Measurements from ENCODE around the gene IL15. TPM values are rescaled to one million over a fixed set of nuclear protein-coding genes. Genes with fewer than 3 reads are reported as not detected.
A peak's percentile ranks its signal among the peaks of the same experiment; 100 is the strongest.
"Not testable (repeated sequence)": the region's sequence is repeated elsewhere in the genome, so short reads cannot be mapped to it uniquely, and the experiment has no call there.

Gene IL15, protein sequence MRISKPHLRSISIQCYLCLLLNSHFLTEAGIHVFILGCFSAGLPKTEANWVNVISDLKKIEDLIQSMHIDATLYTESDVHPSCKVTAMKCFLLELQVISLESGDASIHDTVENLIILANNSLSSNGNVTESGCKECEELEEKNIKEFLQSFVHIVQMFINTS
- 8.8 TPM for polyA plus RNA-seq (2013, experiment 1 of 2; ENCODE audit: insufficient read length)
- polyA plus RNA-seq (2013, experiment 2 of 2; ENCODE audit: insufficient read length), result 9.3 TPM

DNA sequence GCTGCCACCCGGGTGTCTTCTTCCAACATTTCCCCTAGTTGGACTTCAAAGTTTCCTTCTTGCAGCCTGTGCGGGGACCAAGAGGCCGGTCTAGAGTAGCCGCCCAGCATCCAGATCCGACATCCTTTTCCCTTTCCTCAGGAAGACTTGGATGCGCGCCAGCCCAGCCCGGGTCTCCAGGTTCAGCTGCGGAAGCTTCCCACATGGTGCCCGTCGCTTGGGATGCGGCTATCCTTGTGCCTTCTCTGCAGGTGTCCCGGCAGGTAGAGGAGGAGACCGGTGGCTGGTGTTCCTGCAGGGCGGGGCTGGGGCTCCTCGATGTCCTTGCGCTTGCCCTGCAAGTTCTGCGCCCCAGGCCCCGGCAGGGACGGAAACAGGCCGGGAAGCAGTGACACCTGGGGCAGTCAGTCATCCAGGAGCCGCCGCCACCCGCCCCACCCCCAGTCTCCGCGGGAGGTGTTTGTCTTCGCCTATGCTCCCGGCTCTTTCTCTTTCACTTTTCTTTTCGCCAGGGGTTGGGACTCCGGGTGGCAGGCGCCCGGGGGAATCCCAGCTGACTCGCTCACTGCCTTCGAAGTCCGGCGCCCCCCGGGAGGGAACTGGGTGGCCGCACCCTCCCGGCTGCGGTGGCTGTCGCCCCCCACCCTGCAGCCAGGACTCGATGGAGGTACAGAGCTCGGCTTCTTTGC lies at the start of gene IL15:
TSS of gene IL15 (plus strand) at position 502 of the 689 bp plus-strand sequence. CDS start 82,882 bp downstream, outside the sequence.
- peak; percentile 73 for DNase-seq

DNA sequence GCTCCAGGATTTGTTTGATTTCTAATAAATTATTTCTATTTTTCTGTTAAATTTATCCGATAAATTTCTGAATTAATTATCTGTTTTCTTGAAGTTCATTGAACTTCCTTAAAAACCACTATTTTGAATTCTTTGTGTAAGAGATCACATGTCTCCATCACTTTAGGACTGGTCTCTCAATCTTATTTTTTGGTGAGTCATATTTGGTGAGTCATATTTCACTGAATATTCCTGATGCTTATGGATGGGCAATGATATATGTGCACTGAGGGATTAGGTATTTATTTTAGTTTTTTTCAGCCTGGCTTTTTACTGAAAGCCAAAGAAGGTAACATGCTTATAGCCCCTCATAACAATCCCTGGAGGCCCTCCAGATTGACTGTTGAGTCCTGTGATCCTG lies 48.5 kb upstream of the IL15 start:
- DNase-seq, result peak; percentile 70

DNA sequence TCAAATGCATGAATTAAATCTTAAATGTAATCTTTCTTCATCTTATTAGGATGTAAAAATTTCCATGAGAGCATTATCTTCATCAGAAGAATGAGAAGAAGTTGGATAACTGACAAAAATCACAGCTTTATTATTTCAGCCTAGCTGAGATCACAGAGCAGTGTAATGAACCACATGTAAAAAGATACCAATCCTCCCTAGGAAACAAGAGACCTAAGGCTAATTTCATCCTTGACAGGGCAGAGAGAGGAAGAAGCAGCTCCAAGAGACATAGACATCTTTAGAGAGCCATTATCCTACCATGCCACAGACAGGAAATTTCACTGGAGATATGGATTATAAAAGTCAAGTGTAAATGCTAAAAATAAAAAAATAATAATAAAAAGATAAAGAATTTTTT lies 40.9 kb upstream of the IL15 start:
- peak; percentile 11 for DNase-seq

DNA sequence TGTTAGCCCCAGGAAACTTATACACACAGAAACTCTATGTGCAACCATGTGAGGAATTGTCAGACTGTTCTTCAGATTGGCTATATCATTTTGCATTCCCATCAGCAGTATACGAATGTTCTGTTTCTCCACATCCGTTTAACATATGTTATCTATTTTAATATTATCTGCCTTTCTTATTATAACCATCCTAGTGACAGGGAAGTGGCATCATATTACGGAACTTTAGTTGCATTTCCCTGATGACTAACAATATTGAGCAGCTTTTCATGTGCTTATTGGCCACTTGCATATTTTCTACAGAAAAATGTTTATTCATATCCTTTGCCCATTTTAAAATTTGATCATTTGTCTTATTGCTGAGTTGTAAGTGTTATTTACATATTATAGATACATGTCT lies 36.5 kb upstream of the IL15 start:
- DNase-seq, result peak; percentile 48

DNA sequence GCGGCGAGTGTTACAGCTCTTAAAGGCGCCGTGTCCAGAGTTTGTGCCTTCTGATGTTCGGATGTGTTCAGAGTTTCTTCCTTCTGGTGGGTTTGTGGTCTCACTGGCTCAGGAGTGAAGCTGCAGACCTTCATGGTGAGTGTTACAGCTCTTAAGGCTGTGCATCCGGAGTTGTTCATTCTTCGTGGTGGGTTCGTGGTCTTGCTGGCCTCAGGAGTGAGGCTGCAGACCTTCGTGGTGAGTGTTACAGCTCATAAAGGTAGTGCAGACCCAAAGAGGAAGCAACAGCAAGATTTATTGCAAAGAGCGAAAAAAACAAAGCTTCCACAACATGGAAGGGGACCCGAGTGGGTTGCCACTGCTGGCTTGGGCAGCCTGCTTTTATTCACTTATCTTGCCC lies 31.7 kb upstream of the IL15 start:
- DNase-seq, result not testable (repeated sequence)

DNA sequence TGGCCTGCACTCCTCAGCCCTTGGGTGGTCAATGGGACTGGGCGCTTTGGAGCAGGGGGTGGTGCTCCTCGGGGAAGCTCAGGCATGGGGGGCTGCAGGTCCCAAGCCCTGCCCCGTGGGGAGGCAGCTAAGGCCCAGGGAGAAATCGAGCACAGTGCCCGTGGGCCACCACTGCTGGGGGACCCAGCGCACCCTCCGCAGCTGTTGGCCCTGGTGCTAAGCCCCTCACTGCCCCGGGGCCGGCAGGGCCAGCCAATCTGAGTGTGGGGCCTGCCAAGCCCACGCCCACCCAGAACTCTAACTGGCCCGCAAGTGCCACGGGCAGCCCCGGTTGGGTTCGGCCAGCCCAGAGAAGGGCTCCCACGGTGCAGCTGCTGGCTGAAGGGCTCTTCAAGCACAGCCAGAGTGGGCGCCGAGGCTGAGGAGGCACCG lies 30.9 kb upstream of the IL15 start:
- no peak for DNase-seq

DNA sequence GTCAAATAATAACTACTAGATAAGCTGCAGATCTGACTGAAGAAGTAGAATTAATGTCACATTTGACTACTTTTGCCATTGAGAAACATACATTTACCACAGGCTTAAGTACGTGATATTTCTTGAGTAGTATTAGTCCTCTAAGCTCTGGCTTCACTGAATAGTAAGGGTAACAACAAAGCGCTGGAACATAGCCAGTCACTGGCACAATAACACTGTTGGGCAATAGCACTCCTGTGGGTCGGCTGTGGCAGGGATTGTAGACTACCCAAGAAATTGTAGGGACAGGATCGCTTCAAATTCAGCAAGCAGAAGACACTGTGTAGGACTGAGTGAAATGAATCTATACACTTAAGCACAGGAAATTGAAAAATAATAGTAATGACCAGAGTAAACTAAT lies 27.1 kb upstream of the IL15 start:
- no peak for DNase-seq

DNA sequence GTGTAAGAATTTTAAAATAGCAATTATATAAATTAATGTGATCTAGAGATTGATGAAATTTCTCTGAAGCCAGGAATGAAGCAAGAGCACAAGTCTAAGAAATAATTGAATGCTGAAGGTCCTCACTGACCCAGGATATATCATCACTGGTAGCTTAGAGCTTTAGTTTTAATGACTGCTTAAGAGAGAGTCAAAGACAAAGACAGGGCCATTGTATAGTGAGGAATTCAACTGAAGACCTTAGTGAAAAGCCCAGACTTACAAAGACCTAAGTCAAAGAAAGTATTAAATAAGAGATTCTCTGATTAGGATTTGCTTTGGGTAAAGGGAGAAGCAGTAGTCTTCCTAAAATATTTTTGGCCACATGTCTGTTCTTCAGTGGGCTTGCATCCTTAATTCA lies 26.0 kb upstream of the IL15 start:
- DNase-seq, result no peak

DNA sequence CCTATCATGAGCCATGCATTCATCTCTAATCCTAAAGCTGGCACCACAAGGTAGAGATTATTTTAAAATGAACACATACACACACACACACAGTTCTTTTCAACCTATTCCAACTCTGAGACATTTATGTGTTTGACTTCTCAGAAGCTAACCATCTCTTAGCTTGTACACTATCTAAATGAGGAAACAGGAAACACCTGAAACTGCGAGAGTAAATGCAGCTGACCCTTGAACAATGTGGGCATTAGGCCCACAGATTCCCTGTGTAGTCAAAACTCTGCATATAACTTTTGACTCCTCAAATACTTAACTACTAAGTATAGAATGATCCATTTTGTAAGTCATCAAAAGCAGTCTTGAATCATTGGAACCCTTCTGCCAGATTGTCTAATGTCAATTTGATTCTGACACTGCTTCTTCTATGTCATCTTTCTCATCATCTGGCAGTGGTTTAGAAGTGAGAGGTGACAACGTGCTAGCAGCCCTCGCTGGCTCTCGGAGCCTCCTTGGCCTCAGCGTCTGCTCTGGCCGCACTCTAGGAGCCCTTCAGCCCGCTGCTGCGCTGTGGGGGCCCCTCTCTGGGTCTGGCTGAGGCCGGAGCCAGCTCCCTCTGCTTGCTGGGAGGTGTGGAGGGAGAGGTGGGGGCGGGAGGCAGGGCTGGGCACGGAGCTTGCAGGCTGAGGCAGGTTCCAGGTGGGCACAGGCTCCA lies 21.4 kb upstream of the IL15 start:
- no peak for DNase-seq

DNA sequence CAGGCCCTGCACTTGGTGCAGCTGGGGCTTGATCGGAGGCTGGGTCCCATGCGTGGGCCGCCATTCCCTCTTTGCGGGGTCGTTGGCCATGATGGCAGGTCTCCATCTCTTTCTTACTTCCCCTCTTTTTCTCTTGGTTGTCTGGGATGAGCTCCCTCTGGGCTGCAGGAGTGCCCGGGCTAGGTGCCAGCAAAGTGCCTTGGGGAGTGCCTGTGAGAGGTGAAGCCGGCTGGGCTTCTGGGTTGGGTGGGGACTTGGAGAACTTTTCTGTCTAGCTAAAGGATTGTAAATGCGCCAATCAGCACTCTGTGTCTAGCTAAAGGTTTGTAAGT lies 20.8 kb upstream of the IL15 start:
- not testable (repeated sequence) for DNase-seq

DNA sequence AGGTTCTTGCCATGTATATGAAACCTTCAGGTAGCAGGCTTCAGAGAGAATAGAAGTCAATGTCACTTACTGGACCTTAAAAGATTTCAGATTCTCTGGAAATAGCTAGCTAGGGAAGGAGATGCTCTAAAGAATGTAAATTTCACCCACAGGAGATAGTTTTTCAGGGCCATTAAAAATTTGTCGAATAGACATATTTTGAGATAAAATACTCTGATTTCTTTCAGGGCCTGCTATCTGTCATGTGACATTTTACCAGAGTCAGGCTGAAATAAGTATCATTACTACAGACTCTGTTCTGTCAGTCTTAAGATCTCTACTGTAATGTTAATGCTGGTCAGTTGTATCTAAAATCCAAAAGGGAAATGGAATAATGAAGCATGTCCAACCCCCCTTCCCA lies 15.7 kb upstream of the IL15 start:
- DNase-seq, result no peak

DNA sequence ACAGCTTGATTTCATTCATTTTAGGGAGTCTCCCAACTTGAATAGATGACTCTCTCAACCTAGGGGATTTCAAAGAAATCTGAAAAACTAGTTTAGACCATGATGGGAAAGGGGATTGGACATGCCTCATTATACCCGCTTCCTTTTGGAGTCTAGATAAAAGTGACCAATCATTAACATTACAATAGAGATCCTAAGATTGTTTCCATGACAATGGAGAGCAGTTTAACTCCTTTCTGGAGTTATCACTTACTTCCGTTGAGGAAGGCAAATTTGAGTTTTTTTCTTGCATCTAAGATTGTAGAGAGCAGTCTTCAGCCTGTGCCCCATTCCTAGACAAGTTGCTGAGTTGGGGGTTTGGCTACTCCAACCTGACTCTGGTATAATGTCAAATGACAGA lies 11.4 kb upstream of the IL15 start:
- DNase-seq, result no peak

DNA sequence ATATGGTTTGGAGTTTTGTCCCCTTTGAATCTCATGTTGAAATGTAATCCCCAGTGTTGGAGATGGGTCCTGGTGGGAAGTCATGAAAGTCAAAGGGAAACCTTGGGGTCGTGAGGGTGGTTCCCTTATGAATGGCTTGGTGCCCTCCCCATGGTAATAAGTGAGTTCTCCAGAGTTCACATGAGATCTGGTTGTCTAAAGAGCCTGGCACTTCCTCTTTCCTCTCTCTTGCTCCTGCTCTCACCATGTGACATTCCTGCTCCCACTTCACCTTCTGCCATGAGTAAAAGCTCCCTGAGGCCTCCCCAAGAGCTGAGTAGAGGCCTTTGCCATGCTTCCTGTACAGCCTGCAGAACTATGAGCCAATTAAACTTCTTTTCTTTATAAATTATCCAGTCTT lies 5.5 kb upstream of the IL15 start:
- DNase-seq, result no peak

DNA sequence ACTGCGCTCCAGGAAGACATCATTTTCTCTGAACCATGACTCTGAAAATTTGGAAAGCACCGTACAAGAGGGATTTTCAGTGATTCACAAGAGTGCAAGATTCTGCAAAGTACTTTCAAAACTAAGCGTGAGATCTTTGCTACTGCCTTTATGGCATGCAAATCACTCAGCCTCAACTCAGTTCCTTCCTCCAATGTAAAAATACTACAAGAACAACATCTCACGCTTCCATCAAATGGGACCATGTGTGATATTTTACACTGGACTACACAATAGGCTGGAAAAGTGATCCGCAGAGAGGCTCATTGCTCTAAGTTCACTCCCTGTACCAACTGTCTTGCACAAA lies 674 bp upstream of the IL15 start:
- DNase-seq, result no peak

DNA sequence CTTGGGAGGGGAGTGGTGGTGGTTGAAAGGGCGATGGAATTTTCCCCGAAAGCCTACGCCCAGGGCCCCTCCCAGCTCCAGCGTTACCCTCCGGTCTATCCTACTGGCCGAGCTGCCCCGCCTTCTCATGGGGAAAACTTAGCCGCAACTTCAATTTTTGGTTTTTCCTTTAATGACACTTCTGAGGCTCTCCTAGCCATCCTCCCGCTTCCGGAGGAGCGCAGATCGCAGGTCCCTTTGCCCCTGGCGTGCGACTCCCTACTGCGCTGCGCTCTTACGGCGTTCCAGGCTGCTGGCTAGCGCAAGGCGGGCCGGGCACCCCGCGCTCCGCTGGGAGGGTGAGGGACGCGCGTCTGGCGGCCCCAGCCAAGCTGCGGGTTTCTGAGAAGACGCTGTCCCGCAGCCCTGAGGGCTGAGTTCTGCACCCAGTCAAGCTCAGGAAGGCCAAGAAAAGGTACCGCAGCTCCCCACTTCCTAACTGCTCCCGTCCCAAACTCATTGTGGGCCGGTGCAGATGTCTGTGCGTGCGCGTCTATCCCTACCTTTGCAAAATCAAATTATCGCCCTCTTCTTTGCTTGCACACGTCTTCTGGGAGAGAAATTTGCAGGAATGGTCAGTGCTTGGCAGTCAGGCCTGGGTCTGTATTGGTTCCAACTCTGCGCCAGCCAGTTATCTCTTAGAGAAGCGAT lies 533 bp downstream of the IL15 start:
- DNase-seq, result peak; percentile 68

DNA sequence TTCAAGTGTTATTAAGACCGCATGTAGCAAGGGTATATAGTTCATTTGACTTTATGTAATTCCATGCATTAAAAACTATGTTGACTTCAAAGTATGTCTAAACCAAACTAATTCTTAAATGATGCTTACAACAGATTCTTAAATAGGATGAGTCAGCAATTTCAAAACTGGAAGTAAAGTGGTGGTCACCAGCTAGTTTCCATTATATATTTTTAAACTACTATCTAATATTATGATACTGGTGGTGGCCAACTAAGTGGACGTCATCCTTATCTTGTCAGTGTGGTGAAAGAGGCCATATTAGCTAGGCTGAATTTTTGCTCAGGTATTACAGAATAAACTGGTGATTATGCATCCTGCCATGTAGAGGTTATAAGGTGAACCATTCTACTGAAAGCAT lies 1.2 kb downstream of the IL15 start:
- DNase-seq, result no peak

DNA sequence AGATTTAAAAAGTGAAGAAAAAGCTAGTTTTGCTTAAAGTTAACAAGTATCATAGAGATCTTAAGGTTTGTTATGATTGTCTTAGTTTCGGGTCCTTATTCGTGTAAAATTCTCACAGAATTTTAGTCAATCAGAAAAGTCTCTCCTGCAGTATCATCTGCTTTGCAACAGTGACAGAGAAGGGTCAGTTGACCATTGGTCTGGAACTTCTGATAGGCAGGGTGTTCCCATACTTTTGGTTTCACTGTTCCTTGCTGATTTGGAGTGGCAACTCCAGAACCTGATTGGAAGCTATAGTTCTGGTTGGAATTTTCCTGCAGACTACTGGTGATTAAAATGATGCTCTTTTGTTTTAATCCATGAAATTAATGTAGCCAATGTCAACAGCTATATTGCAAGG lies 1.8 kb downstream of the IL15 start:
- no peak for DNase-seq

DNA sequence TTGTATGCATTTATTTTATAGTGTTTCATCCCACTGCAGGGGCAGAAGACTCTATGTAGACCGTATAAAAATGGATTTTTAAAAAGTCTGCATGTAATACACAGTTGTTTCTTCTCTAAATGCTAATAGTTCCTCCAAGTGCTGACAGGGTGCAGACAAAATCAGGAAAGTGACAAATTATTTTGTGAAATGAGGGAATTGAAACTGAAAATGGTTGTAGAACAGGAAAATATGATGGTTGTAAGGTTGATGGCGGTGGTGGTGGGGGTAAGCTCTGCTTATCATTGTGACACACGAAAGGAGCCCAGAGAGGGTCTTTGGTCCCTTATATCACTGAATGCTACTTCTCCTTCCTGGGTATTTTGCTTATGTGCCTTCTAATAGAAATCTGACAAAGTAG lies 4.3 kb downstream of the IL15 start:
- DNase-seq, result no peak

DNA sequence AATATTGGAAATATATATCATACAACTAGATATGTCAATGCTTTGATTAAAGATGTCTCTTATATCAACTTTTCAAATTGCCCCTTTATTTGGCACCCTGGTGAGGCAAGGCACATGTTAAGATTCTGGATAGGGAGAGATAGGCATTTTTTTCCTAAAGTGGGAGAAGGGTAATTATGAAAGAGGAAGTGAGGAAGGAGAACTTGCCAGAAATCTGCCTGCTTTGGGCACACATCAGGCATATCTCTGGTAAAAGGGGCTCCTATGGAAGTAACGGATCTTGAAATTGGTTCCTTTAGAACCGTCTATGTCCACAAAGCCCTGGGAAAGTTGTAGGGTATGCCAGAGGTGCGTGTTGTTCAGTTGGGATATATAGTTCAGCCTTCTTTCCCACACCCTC lies 5.7 kb downstream of the IL15 start:
- DNase-seq, result no peak

DNA sequence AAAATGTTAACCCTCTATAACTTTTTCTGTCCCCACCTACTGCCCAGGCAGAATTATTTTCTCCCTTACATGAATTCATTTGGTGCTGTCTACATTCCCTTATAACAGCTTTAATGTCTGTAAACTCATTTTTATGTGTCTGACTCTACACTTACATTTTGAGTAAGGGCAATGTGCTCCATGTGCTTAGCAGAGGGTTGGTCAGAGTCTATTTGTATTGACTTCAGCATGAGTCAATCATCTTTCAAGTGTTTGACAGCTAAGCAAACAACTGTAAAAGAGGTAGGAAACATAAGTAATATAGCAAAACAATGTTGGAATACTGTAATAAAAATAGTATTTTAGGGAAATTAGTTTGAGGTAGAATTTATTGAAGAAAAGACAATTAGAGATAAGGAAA lies 6.3 kb downstream of the IL15 start:
- no peak for DNase-seq

DNA sequence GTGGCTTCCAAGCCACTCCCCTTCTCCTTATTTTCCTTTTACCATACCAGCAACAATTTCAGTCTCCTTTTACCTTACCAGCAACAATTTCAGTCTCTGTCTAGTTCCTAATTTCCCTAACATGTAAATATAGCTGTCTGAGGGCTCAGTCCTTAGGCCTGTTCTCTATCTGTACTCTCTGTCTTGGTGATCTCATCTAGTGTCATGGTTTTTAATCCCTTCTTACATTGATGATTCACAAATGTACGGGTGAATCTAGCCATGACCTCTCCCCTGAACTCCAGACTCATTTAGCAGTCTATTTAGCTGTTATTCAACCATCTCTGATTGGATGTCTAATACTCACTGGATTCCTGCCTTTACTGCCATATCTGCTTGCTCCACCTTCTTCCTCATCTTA lies 7.2 kb downstream of the IL15 start:
- DNase-seq, result peak; percentile 82

DNA sequence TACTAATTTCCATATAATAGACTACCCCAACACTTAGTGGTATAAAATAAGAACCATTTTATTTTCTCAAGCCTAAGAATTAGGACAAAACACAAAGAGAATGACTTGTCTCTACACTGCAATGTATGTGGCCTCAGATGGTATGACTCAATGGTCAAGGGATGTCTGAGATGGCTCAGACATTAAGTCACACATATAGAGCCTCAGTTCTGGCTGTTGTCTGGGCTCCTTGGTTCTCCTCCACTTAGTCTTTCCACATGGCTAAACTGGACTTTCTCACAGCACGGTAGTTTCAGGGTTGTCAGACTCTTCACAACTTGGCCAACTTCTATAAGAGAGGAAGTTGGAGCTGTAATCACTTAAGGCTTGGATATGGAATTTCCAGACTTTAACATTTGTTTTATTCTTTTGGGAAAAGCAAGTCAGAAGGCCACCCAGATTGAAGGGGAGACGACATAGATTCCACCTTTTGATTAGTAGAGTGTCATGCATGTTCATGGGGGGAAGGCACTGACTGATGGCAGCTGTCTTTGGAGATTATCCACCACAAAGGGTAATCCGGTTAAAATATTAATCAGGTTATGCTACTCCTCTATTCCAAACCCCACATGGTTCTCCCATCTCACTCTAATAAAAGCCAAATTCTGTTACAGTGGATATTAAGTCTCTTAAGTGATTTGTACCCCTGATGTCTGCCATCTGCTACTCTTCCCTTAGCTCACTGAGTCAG lies 9.4 kb downstream of the IL15 start:
- DNase-seq, result peak; percentile 96

DNA sequence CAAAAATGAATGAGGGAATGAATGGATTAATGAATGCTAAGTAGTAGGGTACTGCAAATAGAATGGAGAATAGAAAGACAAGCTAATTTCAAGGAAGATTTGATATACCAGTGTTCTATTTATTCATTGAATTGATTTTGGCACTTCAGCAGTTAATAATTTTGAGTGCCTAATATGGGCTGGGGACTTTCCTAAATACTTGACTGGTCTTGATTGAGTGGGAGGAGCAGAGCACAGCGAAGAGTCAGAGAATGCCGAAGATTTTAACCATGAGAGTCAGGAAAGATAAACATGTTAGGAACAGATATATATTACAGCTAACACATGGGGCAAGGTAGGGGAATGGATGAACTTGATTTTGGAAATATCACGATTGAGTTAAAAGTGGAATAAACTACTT lies 10.6 kb downstream of the IL15 start:
- peak; percentile 62 for DNase-seq

All from fibroblast of skin of scalp (primary cell).